Activated CD4-positive, alpha-beta T cell treated with anti-CD3 and anti-CD28 coated beads for 36 hours (primary cell): Measurements from ENCODE around the gene GNL1. TPM values are rescaled to one million over a fixed set of nuclear protein-coding genes. Genes with fewer than 3 reads are reported as not detected.
A peak's percentile ranks its signal among the peaks of the same experiment; 100 is the strongest.

ENCODE experiments used
- ATAC-seq: fragments of 200-7000 bp; cut with Tn5 transposase; one replicate; pipeline ENCODE4 v1.10.0; 2021; ENCODE audit warnings: mild to moderate bottlenecking, moderate library complexity
- CTCF ChIA-PET: fragments of 350-600 bp; sonication (Branson Sonifier 250); formaldehyde crosslinking; loops from one replicate; lab custom pipeline; 2021; ENCODE audit warnings: antibody characterized with exemption; lab: Charles Lee
- POLR2A ChIA-PET: fragments of 350-600 bp; sonication (Branson Sonifier 250); formaldehyde crosslinking; loops from one replicate; lab custom pipeline; 2021; ENCODE audit warnings: antibody characterized with exemption, inconsistent platforms; lab: Charles Lee
- DNase-seq: peaks from one replicate; pipeline ENCODE4 v3.0.0-alpha.2; 2020
- H3K27ac Mint-ChIP-seq: one replicate; pipeline ENCODE4 v1.8.0; 2021; ENCODE audit warnings: mixed read lengths
- H3K27me3 Mint-ChIP-seq: one replicate; pipeline ENCODE4 v1.8.0; 2021; ENCODE audit warnings: mixed read lengths
- H3K36me3 Mint-ChIP-seq: one replicate; pipeline ENCODE4 v1.8.0; 2021; ENCODE audit warnings: low read depth, mixed read lengths
- H3K4me1 Mint-ChIP-seq: one replicate; pipeline ENCODE4 v1.8.0; 2021; ENCODE audit warnings: mixed read lengths
- H3K4me3 Mint-ChIP-seq: one replicate; pipeline ENCODE4 v1.8.0; 2021; ENCODE audit warnings: mild to moderate bottlenecking, moderate library complexity, mixed read lengths
- H3K9me3 Mint-ChIP-seq: one replicate; pipeline ENCODE4 v1.8.0; 2021; ENCODE audit warnings: low read depth, mixed read lengths
- intact Hi-C, 2 experiments: fragments of 100-400 bp; cut with DNase I in 1 of 2; cut with micrococcal nuclease in 1 of 2; formaldehyde crosslinking; loops; one replicate each; pipeline versions ENCODE4 v1.14.2 to v1.15.1; 2022 to 2024; cut with DNase I, micrococcal nuclease
- total RNA-seq, 2 experiments: library from RNA; stranded (reverse); gene quantifications; one replicate each; pipeline ENCODE4 v1.2.3, GENCODE V29; 2021

GNL1 gene
- total RNA-seq, 2 experiments from 2014 or later = 91.3 to 104 TPM

DNA sequence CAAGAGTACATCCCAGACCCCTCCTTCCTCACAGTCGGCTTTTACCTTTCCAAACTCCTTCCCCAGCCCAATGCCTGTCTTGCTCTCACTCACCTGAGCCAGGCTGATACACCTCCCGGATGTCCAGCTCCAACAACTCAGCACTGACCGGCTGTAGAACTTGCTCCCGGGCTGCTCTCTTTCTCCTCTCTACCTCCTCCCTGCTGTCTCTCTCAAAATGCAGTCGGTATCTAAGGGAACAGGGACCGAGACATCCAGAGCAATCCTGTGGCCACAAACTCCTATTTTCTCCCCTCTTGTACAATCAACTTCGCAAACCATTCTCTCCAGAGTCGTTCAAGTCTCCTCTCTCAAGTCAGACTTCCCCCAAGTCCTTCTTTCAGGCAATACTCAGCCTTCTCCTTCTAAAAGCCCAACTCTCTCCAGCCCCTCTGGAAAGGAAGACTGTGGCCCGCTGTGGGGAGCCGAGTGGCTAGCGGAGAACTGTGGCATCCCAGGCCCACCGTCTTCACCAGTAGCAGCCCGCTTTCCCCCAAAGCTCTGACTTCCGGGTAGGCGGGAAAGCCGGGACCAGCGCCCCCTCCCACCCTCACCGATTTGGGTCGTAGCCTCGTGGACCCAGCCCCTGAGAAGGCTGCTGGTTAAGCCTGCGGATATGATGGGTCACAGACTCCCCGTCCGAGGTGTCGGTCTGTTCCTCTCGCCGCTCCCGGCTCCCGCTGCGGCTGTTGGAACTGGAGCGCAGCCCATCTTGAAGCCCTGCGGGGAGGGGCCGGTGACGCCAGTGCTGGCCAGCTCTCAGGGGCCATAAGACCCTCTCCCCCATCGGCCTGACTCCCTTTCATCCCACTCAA is 1.1 kb downstream of the GNL1 start:
- Mint-ChIP-seq H3K4me3 (peak overlapping the region; percentile 97), H3K36me3 (peaks cover 75% of the 10 kb centered on the region), H3K4me1 (peaks cover 32% of the 10 kb centered on the region), H3K27me3 (no peaks in the 10 kb centered on the region), H3K27ac (peak overlapping the region; percentile 100), H3K9me3 (no peaks in the 10 kb centered on the region)
- intact Hi-C loops = loop anchor here in 1 of 2 experiments (5.0 kb wide), 2 partner anchors 343 to 1622 kb away; partner anchors contain the start of genes AGPAT1, RNF5 and TRIM26
- ChIA-PET CTCF (interaction anchor here (0.7 to 10.6 kb wide), 5 partner anchors 11 to 127 kb away, joined by 3 to 104 read pairs (median 7); no protein-coding TSS in a partner anchor), POLR2A (interaction anchor here (1.0 to 2.9 kb wide), 5 partner anchors 11 to 162 kb away, joined by 3 to 10 read pairs (median 3); partner anchors contain the start of genes ABCF1 and MDC1)
- ATAC-seq (no peak), DNase-seq (peak; percentile 48)

DNA sequence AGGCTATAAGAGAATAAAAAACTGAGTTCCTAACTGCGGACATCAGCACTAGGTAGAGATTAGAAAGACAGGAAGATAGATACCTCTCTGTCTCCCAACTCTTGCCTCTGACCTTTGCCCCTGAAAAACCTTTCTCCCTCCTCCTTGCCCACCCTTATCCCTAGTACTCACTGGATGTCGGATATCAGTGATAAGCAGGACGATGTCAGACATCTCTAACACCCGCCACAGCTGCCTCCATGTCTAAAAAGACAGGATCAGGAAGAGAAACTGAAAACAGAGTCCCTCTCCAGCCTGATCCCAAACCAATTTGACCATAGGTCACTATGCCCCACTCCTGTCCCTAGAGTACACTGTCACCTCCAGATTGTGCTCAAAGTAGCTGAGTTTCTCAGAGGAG is 1.9 kb downstream of the GNL1 start:
- Mint-ChIP-seq H3K9me3 (no peaks in the 10 kb centered on the region), H3K27ac (peak overlapping the region; percentile 37), H3K4me3 (peak overlapping the region; percentile 97), H3K27me3 (no peaks in the 10 kb centered on the region), H3K4me1 (peaks cover 24% of the 10 kb centered on the region), H3K36me3 (peaks cover 73% of the 10 kb centered on the region)
- DNase-seq (no peak), ATAC-seq (no peak)
- ChIA-PET CTCF (interaction anchor here (0.7 to 10.6 kb wide), 6 partner anchors 11 to 70 kb away, joined by 3 to 104 read pairs (median 7); no protein-coding TSS in a partner anchor), POLR2A (interaction anchor here (0.5 to 2.9 kb wide), 4 partner anchors 12 to 163 kb away, joined by 3 to 10 read pairs (median 6); partner anchors contain the start of genes ABCF1 and MDC1)
- intact Hi-C loops = no loop called here

DNA sequence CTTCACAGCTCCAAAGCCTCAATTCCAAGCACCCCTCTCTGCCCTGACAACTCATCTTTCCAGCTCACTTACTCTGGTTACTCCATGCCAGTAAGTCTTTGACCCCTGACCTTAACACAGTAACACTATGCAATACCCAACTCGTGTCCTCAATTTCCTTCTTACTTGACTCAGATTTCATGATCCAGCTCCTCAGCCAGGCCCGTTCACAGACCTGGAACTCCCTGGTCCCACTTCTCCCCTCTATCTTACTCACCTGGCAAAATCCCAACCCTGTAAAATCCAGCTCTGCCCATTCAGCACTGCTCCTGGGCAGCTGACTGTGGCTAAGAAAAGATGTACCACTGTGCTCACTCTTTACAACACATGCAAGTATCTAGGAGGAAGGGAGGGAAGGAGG is 7.9 kb downstream of the GNL1 start:
- ChIA-PET CTCF (interaction anchor here (0.7 to 15.2 kb wide), 4 partner anchors 50 to 93 kb away, joined by 3 to 386 read pairs (median 78); no protein-coding TSS in a partner anchor), POLR2A (no interaction called here)
- H3K27me3 Mint-ChIP-seq = no peaks in the 10 kb centered on the region
- peaks cover 58% of the 10 kb centered on the region for H3K36me3 Mint-ChIP-seq
- H3K4me3 Mint-ChIP-seq = no peak overlapping the region
- no peaks in the 10 kb centered on the region for H3K9me3 Mint-ChIP-seq
- H3K4me1 Mint-ChIP-seq = peaks cover 14% of the 10 kb centered on the region
- H3K27ac Mint-ChIP-seq = peak overlapping the region; percentile 68
- DNase-seq (no peak), ATAC-seq (no peak)
- intact Hi-C loops = loop anchor here in 1 of 2 experiments (1.0 kb wide), 1 partner anchor 10 kb away; no protein-coding TSS in a partner anchor

DNA sequence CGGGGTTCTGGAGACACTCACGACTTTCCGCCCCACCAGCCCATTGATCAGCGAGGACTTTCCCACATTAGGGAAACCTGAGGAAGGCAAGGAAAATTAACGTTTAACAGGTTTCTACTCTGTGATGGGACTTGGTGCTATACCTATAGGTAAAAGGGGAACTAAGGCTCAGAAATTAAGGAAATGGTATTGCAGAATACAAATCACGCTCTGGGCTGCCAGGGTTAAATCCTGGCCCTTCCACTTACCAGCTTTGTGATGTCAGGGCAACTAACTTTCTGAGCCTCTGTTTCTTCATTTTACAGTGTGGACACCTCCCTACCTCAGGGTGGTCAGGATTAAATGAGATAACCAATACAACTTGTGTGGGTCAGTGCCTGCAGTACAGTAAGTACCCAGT is 8.8 kb downstream of the GNL1 start:
- DNase-seq = no peak
- H3K4me1 Mint-ChIP-seq = peaks cover 23% of the 10 kb centered on the region
- H3K27ac Mint-ChIP-seq = no peak overlapping the region
- ChIA-PET CTCF (interaction anchor here (0.7 to 15.2 kb wide), 3 partner anchors 54 to 92 kb away, joined by 3 to 386 read pairs (median 152); no protein-coding TSS in a partner anchor), POLR2A (interaction anchor here (3.1 kb wide), 1 partner anchor 53 kb away, joined by 8 read pairs; no protein-coding TSS in a partner anchor)
- intact Hi-C loops = no loop called here
- peaks cover 49% of the 10 kb centered on the region for H3K36me3 Mint-ChIP-seq
- H3K4me3 Mint-ChIP-seq = no peak overlapping the region
- H3K9me3 Mint-ChIP-seq = no peaks in the 10 kb centered on the region
- no peak for ATAC-seq
- no peaks in the 10 kb centered on the region for H3K27me3 Mint-ChIP-seq

DNA sequence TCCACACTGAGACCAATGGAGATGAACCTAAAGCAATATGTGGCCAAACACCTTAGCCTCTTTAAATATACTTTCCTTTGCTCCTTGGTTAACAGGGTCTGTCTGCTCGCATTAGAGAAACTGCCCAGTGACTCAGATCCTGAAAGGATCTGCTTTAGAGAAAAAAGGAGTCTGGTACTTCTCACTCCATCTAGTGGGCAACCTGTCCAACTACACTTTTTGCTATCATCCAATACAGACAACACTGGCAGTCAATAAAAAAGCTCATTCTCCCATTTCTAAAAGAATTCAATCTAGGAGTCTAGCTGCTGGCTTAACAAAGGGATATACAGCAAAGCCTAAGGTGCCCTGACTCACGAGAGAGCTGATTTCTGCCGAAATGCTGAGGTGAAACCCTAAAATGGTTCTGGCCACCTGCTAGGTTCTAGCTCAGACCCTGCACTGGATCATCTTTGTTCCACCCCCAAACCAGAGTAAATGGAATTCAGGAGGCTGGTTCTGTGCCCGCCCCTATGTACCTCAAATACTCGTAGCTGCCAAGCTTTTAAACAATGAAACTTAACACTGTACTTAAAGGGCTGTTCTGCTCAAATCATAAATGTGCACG is 11.5 kb downstream of the GNL1 start:
- Mint-ChIP-seq H3K27ac (peak overlapping the region; percentile 11), H3K4me1 (peaks cover 33% of the 10 kb centered on the region), H3K9me3 (no peaks in the 10 kb centered on the region), H3K4me3 (no peak overlapping the region), H3K27me3 (no peaks in the 10 kb centered on the region), H3K36me3 (peaks cover 26% of the 10 kb centered on the region)
- POLR2A ChIA-PET = interaction anchor here (0.6 to 3.1 kb wide), 7 partner anchors 11 to 104 kb away, joined by 3 to 9 read pairs (median 4); partner anchors contain the start of gene PRR3
- peak; percentile 38 for DNase-seq
- ATAC-seq = peak; percentile 71
- intact Hi-C loops = loop anchor here (1.0 kb wide), 3 partner anchors 12 to 61 kb away; partner anchors contain the start of gene GNL1 (in 1 of the 2)
- CTCF ChIA-PET = interaction anchor here (0.5 to 15.2 kb wide), 32 partner anchors 9 to 1109 kb away, joined by 3 to 386 read pairs (median 5); partner anchors contain the start of genes ABCF1, DHX16, GNL1 and PRR3

DNA sequence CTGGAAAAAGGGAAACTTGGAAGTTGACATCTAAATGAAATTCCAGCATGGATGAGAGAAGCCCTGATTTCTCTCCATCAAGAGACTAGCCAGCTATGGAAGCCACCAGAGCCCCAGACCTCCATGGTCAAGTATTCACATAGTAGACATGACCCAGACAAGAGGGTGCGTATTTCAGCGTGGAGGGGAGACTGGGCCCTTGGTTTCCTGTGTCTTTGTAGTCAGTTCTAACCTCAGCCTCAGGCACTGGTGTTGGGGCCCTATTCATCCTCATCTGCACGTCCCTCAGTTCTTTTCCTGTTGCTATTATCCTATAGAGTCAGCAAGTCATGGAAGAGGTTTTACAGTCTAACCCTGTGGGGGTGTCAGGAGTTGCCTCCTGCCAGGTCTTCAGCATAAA is 12.5 kb downstream of the GNL1 start:
- intact Hi-C loops = loop anchor here (1.0 to 2.0 kb wide), 4 partner anchors 12 to 61 kb away; partner anchors contain the start of gene GNL1 (in 1 of the 2)
- H3K4me3 Mint-ChIP-seq = no peak overlapping the region
- H3K36me3 Mint-ChIP-seq = peaks cover 20% of the 10 kb centered on the region
- ATAC-seq = peak; percentile 31
- peak overlapping the region; percentile 35 for H3K27ac Mint-ChIP-seq
- peaks cover 33% of the 10 kb centered on the region for H3K4me1 Mint-ChIP-seq
- ChIA-PET POLR2A (interaction anchor here (1.3 kb wide), 1 partner anchor 13 kb away, joined by 5 read pairs; the partner anchor contains the start of gene PRR3), CTCF (interaction anchor here (0.8 to 15.2 kb wide), 18 partner anchors 8 to 339 kb away, joined by 3 to 386 read pairs (median 13); partner anchors contain the start of genes ABCF1, DHX16, GNL1 and PRR3)
- DNase-seq = peak; percentile 38
- no peaks in the 10 kb centered on the region for H3K9me3 Mint-ChIP-seq
- no peaks in the 10 kb centered on the region for H3K27me3 Mint-ChIP-seq

DNA sequence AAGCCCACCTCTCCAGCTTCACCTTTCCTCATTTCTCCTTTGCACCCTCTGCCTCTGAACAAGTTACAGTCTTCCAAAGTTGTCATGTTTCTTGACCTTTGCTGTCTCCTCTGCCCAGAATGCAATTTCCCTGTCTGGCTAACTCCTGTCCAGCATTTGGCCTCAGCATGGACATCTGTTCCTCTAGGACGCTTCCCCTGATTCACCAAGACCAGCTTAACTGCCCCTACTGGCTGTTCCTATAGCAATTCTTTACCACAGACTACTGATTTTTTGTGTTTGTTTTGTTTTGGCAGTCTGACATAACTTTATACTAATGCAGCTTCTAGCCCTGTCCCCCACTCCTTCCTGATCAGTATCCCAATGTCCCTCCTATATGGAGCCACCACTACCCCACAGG is 13.4 kb downstream of the GNL1 start:
- Mint-ChIP-seq H3K9me3 (no peaks in the 10 kb centered on the region), H3K36me3 (peaks cover 13% of the 10 kb centered on the region), H3K27ac (peak overlapping the region; percentile 79), H3K4me1 (peaks cover 36% of the 10 kb centered on the region), H3K4me3 (peak overlapping the region; percentile 59), H3K27me3 (no peaks in the 10 kb centered on the region)
- CTCF ChIA-PET = interaction anchor here (0.6 to 15.2 kb wide), 21 partner anchors 8 to 340 kb away, joined by 3 to 386 read pairs (median 14); partner anchors contain the start of genes ABCF1, GNL1 and PRR3
- POLR2A ChIA-PET = interaction anchor here (1.3 to 2.0 kb wide), 4 partner anchors 12 to 61 kb away, joined by 5 to 8 read pairs (median 7); partner anchors contain the start of gene PRR3
- ATAC-seq = no peak
- intact Hi-C loops = loop anchor here in 1 of 2 experiments (2.0 kb wide), 1 partner anchor 54 kb away; no protein-coding TSS in a partner anchor
- no peak for DNase-seq

DNA sequence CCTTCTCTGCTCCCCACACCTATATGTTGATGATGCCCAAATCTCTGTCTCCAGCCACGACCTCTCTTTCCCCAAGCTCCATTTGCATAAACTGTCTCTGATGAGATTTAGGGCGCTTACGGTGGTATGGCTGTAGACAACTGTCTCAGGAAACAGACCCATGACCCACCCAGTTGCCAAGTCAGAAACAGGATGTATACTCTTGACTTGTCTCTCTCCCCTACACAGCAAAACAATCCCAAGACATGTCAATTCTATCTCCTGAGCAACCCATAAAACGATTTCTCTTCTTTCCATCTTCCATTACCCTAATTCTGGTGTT is 13.9 kb downstream of the GNL1 start:
- H3K27ac Mint-ChIP-seq = peak overlapping the region; percentile 79
- peaks cover 13% of the 10 kb centered on the region for H3K36me3 Mint-ChIP-seq
- ChIA-PET CTCF (interaction anchor here (0.6 to 15.2 kb wide), 22 partner anchors 8 to 627 kb away, joined by 3 to 386 read pairs (median 12); partner anchors contain the start of genes ABCF1, GNL1 and PRR3), POLR2A (interaction anchor here (0.8 to 2.0 kb wide), 7 partner anchors 9 to 60 kb away, joined by 5 to 8 read pairs (median 7); no protein-coding TSS in a partner anchor)
- no peak for DNase-seq
- H3K4me3 Mint-ChIP-seq = peak overlapping the region; percentile 59
- H3K27me3 Mint-ChIP-seq = no peaks in the 10 kb centered on the region
- peak; percentile 42 for ATAC-seq
- intact Hi-C loops = loop anchor here in 1 of 2 experiments (2.0 kb wide), 1 partner anchor 54 kb away; no protein-coding TSS in a partner anchor
- H3K9me3 Mint-ChIP-seq = no peaks in the 10 kb centered on the region
- H3K4me1 Mint-ChIP-seq = peaks cover 40% of the 10 kb centered on the region

DNA sequence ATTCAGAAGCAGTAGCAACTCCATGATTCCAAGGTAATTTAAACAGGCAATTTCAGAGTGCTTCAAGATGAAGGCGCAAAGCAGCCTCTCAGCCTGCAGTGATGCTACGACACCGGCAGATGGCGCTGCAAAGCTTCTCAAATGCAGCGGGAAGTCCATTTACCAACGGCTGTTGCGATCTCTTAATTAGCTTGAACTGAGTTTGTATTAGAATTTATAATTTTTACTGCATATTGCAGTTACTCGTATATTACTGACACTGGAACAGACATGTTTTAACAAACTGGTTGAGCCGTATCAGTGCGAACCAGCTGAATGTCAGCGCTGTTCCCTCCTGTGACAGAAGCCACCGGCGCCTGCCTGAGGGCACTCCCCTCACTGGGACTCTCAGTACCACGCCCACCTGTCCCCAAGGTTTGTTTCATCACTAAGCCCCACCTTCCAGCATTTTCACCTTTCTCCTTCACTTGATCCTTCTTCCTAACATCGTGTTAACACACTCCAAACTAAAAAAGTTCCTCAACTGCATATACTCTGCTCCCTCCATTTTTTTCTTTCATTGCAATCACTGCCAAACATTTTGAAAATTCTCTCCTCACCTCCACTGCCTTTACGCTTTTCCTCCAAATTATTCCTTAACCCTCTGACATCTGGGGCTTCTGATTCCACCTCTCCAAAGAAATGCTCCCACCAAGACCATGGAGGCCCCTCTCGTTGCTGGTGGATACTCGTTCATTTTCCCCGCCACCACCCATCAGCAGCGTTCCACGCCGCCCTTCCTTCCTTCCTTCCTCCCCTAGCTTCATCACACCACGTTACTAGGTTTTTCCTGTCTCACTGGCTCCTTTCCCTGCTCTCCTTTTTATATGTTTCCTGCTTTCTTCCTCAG is 14.5 kb downstream of the GNL1 start:
- Mint-ChIP-seq H3K4me3 (peak overlapping the region; percentile 59), H3K4me1 (peaks cover 40% of the 10 kb centered on the region), H3K27me3 (no peaks in the 10 kb centered on the region), H3K36me3 (peaks cover 13% of the 10 kb centered on the region), H3K27ac (peak overlapping the region; percentile 79), H3K9me3 (no peaks in the 10 kb centered on the region)
- CTCF ChIA-PET = interaction anchor here (0.6 to 15.2 kb wide), 36 partner anchors 11 to 627 kb away, joined by 3 to 386 read pairs (median 6); partner anchors contain the start of genes ABCF1, GNL1 and PRR3
- POLR2A ChIA-PET = interaction anchor here (0.6 to 2.0 kb wide), 9 partner anchors 9 to 74 kb away, joined by 4 to 8 read pairs (median 7); no protein-coding TSS in a partner anchor
- peak; percentile 76 for ATAC-seq
- DNase-seq = peak; percentile 90
- intact Hi-C loops = loop anchor here (1.0 to 2.0 kb wide), 3 partner anchors 25 to 545 kb away; no protein-coding TSS in a partner anchor
